K562 (cell line): ENCODE data around the gene YOD1. TPM values are rescaled to one million over a fixed set of nuclear protein-coding genes. Genes with fewer than 3 reads are reported as not detected.

Experiments
- ATAC-seq: fragments of 200-7000 bp; cut with Tn5 transposase; 3 replicates; pipeline ENCODE4 v1.9.1; 2020; ENCODE audit warnings: moderate library complexity
- BruUV-seq: library from RNA; stranded (reverse); fragments of 400-500 nt; replicated peaks from 2 replicates; lab custom pipeline; 2021; lab: Mats Ljungman, UMichigan
- CTCF ChIA-PET: fragments of 300-600 bp; formaldehyde crosslinking; extraction: SDS; loops from one replicate; lab custom pipeline; 2021; ENCODE audit warnings: low intra/inter-chr PET ratio; lab: Yijun Ruan, JAX
- POLR2A ChIA-PET: fragments of 300-600, 350-650 bp; sonication (Branson Sonifier 250); formaldehyde crosslinking; extraction: SDS; loops from one replicate; lab custom pipeline; 2021; ENCODE audit warnings: antibody characterized with exemption, inconsistent platforms; lab: Yijun Ruan, JAX
- DNase-seq, 4 experiments: peaks; one replicate each; pipeline versions ENCODE4 v3.0.0 to v3.0.0-alpha.2; 2011 to 2018; ENCODE audit warnings: low spot score in 3 of 4, mixed read lengths in 3 of 4; ENCODE audit errors: extremely low read depth in 1 of 4
- FAIRE-seq: peaks from 2 replicates; lab custom pipeline; 2011; peaks lifted over from hg19 to GRCh38; lab: Jason Lieb, UNC
- H2AFZ ChIP-seq: 2 replicates; pipeline ENCODE4 v1.6.0; 2011; ENCODE audit warnings: low read depth, low read length, control low read depth, inconsistent platforms
- H3K27ac ChIP-seq: fragments of 200-600 bp; 3 replicates; pipeline ENCODE4 v1.8.0; 2011; ENCODE audit warnings: low read depth, mild to moderate bottlenecking, control low read depth, inconsistent platforms, low read length, moderate library complexity, mixed read lengths; ENCODE audit errors: extremely low read depth
- H3K27me3 ChIP-seq, 2 experiments: fragments of 300-600 bp in 1 of 2; 2 replicates in 1 of 2; 3 replicates in 1 of 2; pipeline versions ENCODE4 v1.6.0 to v1.8.0; 2011; ENCODE audit warnings: inconsistent platforms in 2 of 2, low read length in 2 of 2, mild to moderate bottlenecking in 1 of 2, mixed read lengths in 1 of 2, moderate library complexity in 1 of 2; ENCODE audit not compliant: control insufficient read depth in 2 of 2, insufficient read depth in 2 of 2
- H3K36me3 ChIP-seq: fragments of 300-600 bp; 3 replicates; pipeline ENCODE4 v1.8.0; 2011; ENCODE audit warnings: mild to moderate bottlenecking, low read length, inconsistent platforms; ENCODE audit not compliant: control insufficient read depth, insufficient read depth
- H3K4me1 ChIP-seq, 2 experiments: fragments of 200-600 bp in 1 of 2; replicated peaks in 1 of 2; 2 replicates in 1 of 2; 3 replicates in 1 of 2; pipeline versions ENCODE4 v1.5.1 to v1.8.0; 2011; ENCODE audit warnings: inconsistent platforms in 2 of 2, low read length in 2 of 2, mild to moderate bottlenecking in 1 of 2, mixed read lengths in 1 of 2, moderate library complexity in 1 of 2; ENCODE audit not compliant: control insufficient read depth in 2 of 2, insufficient read depth in 2 of 2
- H3K4me2 ChIP-seq: 2 replicates; pipeline ENCODE4 v1.6.1; 2011; ENCODE audit warnings: low read length, control low read depth, inconsistent platforms, mixed read lengths; ENCODE audit not compliant: insufficient read depth
- H3K4me3 ChIP-seq: fragments of 200-600 bp; sonication (generic), shearing (Covaris generic); 2 replicates; pipeline ENCODE4 v1.5.1; 2016; ENCODE audit warnings: control low read depth, inconsistent platforms
- H3K79me2 ChIP-seq: fragments of 200-600 bp; 3 replicates; pipeline ENCODE4 v1.8.0; 2011; ENCODE audit warnings: low read length, inconsistent platforms; ENCODE audit not compliant: control insufficient read depth, insufficient read depth
- H3K9ac ChIP-seq, 2 experiments: 2 replicates each; pipeline versions ENCODE4 v1.6.0 to v1.6.1; 2011; ENCODE audit warnings: low read depth in 2 of 2, low read length in 2 of 2, control low read depth in 1 of 2, inconsistent platforms in 1 of 2, mild to moderate bottlenecking in 1 of 2, mixed read lengths in 1 of 2; ENCODE audit not compliant: insufficient read depth in 1 of 2
- H3K9me1 ChIP-seq: one replicate; pipeline ENCODE4 v1.6.0; 2011; ENCODE audit warnings: inconsistent platforms, mild to moderate bottlenecking, low read length, moderate library complexity; ENCODE audit not compliant: control insufficient read depth, insufficient read depth
- H3K9me3 ChIP-seq: replicated peaks from 2 replicates; pipeline ENCODE4 v1.5.1; 2011; ENCODE audit warnings: low read depth, low read length, inconsistent platforms; ENCODE audit not compliant: control insufficient read depth, insufficient read depth
- H4K20me1 ChIP-seq: replicated peaks from 2 replicates; pipeline ENCODE4 v1.6.1; 2011; ENCODE audit warnings: low read length, inconsistent platforms, mixed read lengths; ENCODE audit not compliant: control insufficient read depth, insufficient read depth
- CEBPB ChIP-seq: fragments of 450-650 bp; IDR thresholded peaks from 2 replicates; pipeline ENCODE4 v1.6.1; 2016; ENCODE audit warnings: missing genetic modification characterization, missing compliant biosample characterization
- CEBPG ChIP-seq, 3 experiments: fragments of 200-800 bp in 1 of 3; sonication (Bioruptor generic) in 1 of 3; sonication (generic) in 1 of 3; formaldehyde crosslinking in 1 of 3; IDR thresholded peaks in 2 of 3; conservative IDR thresholded peaks in 1 of 3; 2 replicates each; pipeline versions ENCODE4 v1.6.1 to v1.8.0; 2016 to 2022; ENCODE audit warnings: missing compliant biosample characterization in 2 of 3, missing genetic modification characterization in 2 of 3, mild to moderate bottlenecking in 1 of 3, missing genetic modification reagents in 1 of 3
- GABPA ChIP-seq: fragments of 200-800 bp; sonication (Bioruptor generic); conservative IDR thresholded peaks from 2 replicates; pipeline ENCODE4 v1.6.1; 2016; ENCODE audit warnings: low read depth, missing genetic modification characterization, missing compliant biosample characterization
- KDM1A ChIP-seq, 2 experiments: fragments of 450-650 bp; IDR thresholded peaks; 2 replicates each; pipeline ENCODE4 v1.6.1; 2016; ENCODE audit warnings: mild to moderate bottlenecking in 2 of 2
- NR2C1 ChIP-seq, 2 experiments: fragments of 450-650 bp; IDR thresholded peaks; 2 replicates each; pipeline ENCODE4 v1.6.1; 2017; ENCODE audit warnings: mild to moderate bottlenecking in 2 of 2, antibody characterized with exemption in 1 of 2, inconsistent platforms in 1 of 2, missing compliant biosample characterization in 1 of 2, missing genetic modification characterization in 1 of 2
- NR2C2 ChIP-seq, 2 experiments: fragments of 200-800 bp in 1 of 2; sonication (Bioruptor generic) in 1 of 2; sonication (generic) in 1 of 2; formaldehyde crosslinking in 1 of 2; IDR thresholded peaks; 2 replicates each; pipeline versions ENCODE4 v1.6.1 to v1.8.0; 2016 to 2022; ENCODE audit warnings: mild to moderate bottlenecking in 1 of 2, missing compliant biosample characterization in 1 of 2, missing genetic modification characterization in 1 of 2, missing genetic modification reagents in 1 of 2
- NR4A1 ChIP-seq, 2 experiments: fragments of 250-450 bp in 1 of 2; fragments of 450-650 bp in 1 of 2; sonication (Bioruptor Pico) in 1 of 2; IDR thresholded peaks; 2 replicates each; pipeline versions ENCODE4 v1.4.0 to v1.6.1; 2016 to 2020; ENCODE audit warnings: mild to moderate bottlenecking in 2 of 2, missing compliant biosample characterization in 1 of 2, missing genetic modification characterization in 1 of 2, moderate library complexity in 1 of 2
- PHB2 ChIP-seq: fragments of 450-650 bp; IDR thresholded peaks from 2 replicates; pipeline ENCODE4 v1.6.1; 2017; ENCODE audit warnings: low read depth
- PRPF4 ChIP-seq: fragments of 200-400 bp; formaldehyde crosslinking; IDR thresholded peaks from one replicate; pipeline ENCODE4 v1.6.1; 2017; ENCODE audit warnings: low read length, low read depth, mild to moderate bottlenecking; ENCODE audit not compliant: insufficient read depth, poor library complexity, severe bottlenecking
- ZNF239 ChIP-seq: fragments of 250-450 bp; sonication (Bioruptor Pico); IDR thresholded peaks from 2 replicates; pipeline ENCODE4 v1.4.0; 2020; ENCODE audit warnings: mild to moderate bottlenecking
- ZNF274 ChIP-seq: IDR thresholded peaks from 2 replicates; pipeline ENCODE4 v1.6.1; 2011; ENCODE audit warnings: low read depth, mild to moderate bottlenecking, low read length, moderate library complexity, borderline replicate concordance
- ZNF740 ChIP-seq, 3 experiments: fragments of 200-800 bp in 1 of 3; sonication (Bioruptor generic) in 1 of 3; sonication (generic) in 1 of 3; formaldehyde crosslinking in 1 of 3; IDR thresholded peaks; 2 replicates each; pipeline versions ENCODE4 v1.6.1 to v1.8.0; 2016 to 2022; ENCODE audit warnings: mild to moderate bottlenecking in 2 of 3, missing compliant biosample characterization in 2 of 3, missing genetic modification characterization in 2 of 3, missing genetic modification reagents in 1 of 3
- WGBS: fragments of 100-300 bp; shearing (Covaris generic); methylation state at CpG from one replicate; pipeline ENCODE4 v1.1.6; 2016; ENCODE audit warnings: low coverage, mixed read lengths; ENCODE audit not compliant: insufficient coverage; ENCODE audit errors: missing lambda C conversion rate; 5-methylcytosine and 5-hydroxymethylcytosine counted together
- in situ Hi-C: fragments of 300-500 bp; cut with MboI; formaldehyde crosslinking; loops from 4 replicates; pipeline ENCODE4 v1.15.0; 2018; ENCODE audit warnings: inconsistent platforms, mixed read lengths
- intact Hi-C: fragments of 100-400 bp; cut with micrococcal nuclease; formaldehyde crosslinking; loops from 2 replicates; pipeline ENCODE4 v1.14.2; 2022
- polyA plus RNA-seq, 8 experiments: library from polyadenylated mRNA; depleted of rRNA in 4 of 8; stranded (reverse) in 5 of 8; unstranded in 3 of 8; fragments of >200 nt; fragmentation: Nextera tagmentation in 2 of 8; fragmentation: Illumina TruSeq in 1 of 8; extraction: Ambion mirVana in 2 of 8; extraction: Trizol in 1 of 8; gene quantifications; 2 replicates each; pipeline versions ENCODE4 v1.2.1 to v1.2.3, GENCODE V29; 2011 to 2014; ENCODE audit warnings: inconsistent platforms in 1 of 8, missing spikeins in 1 of 8
- total RNA-seq, 7 experiments: library from RNA; depleted of rRNA in 6 of 7; stranded (reverse); fragments of >200 nt in 6 of 7; fragmentation: Illumina TruSeq in 2 of 7; extraction: Trizol in 2 of 7; gene quantifications; 2 replicates each; pipeline versions ENCODE4 v1.2.1 to v1.2.3, GENCODE V29; 2011 to 2021; ENCODE audit warnings: low replicate concordance in 1 of 7

YOD1 gene
- total and polyA plus RNA-seq, 9 of the 15 experiments (the other 6 are each of a cell fraction or from before 2014, with no cell fraction given) = 18.2 to 78.1 (median 46.9) TPM

- H3K9me1 ChIP-seq = no peaks in the 10 kb centered on the region
- intact Hi-C loops (no loop called here), in situ Hi-C loops (no loop called here)
- WGBS = 24% methylated on average over 5 of the region's 5 CpGs
- peak overlapping the region; percentile 35; the same call in 2 of the 3 replicates for H3K27ac ChIP-seq
- POLR2A ChIA-PET = interaction anchor here (0.5 to 9.0 kb wide), 6 partner anchors 8 to 803 kb away, joined by 3 to 104 read pairs (median 17); partner anchors contain the start of gene YOD1
- CTCF ChIA-PET = no interaction called here
- no peak for ATAC-seq
- peak overlapping the region; percentile 59 for H3K4me2 ChIP-seq
- peaks cover 13 to 92% of the 10 kb centered on the region in 2 experiments for H3K4me1 ChIP-seq
- BruUV-seq = no TSS peak
- H3K27me3 ChIP-seq = no peaks in the 10 kb centered on the region
- FAIRE-seq = no peak
- no peak overlapping the region for H3K4me3 ChIP-seq
- no peak for DNase-seq
- no peaks in the 10 kb centered on the region for H3K36me3 ChIP-seq
- peaks cover 6% of the 10 kb centered on the region; the same call in 2 of the 3 replicates for H3K79me2 ChIP-seq
- TF ChIP-seq NR2C2 (CRISPR knock-in tag; IDR thresholded peaks at IDR 0.05) (no peak), NR2C2 (tag; IDR thresholded peaks at IDR 0.05) (peak; percentile 63; the same call in 1 of the 2 replicates), NR2C1 (IDR thresholded peaks at IDR 0.05) (peak; percentile 54; the same call in 1 of the 2 replicates), NR2C1 (tag; IDR thresholded peaks at IDR 0.05) (peak; percentile 78), PRPF4 (no peak), KDM1A (IDR thresholded peaks at IDR 0.05) (peak in 1 of 2 experiments; percentile 31; a peak in 1 of 4 replicates), CEBPB (tag) (peak; percentile 66), ZNF274 (no peak), NR4A1 (CRISPR knock-in tag; IDR thresholded peaks at IDR 0.05) (no peak), NR4A1 (tag; IDR thresholded peaks at IDR 0.05) (peak; percentile 50; the same call in 1 of the 2 replicates), CEBPG (CRISPR knock-in tag; IDR thresholded peaks at IDR 0.05) (no peak), CEBPG (tag; conservative IDR thresholded peaks at IDR 0.05 in 1 of 2, IDR thresholded peaks at IDR 0.05 in 1 of 2) (peak; percentile 7 to 66; a peak in 2 of 4 replicates), GABPA (0 out of 2 replicates have a peak, but pooled peaks have one; percentile 2), ZNF239 (CRISPR knock-in tag) (no peak), ZNF740 (CRISPR knock-in tag; IDR thresholded peaks at IDR 0.05) (no peak), ZNF740 (tag; IDR thresholded peaks at IDR 0.05) (0 out of 4 replicates have a peak, but pooled peaks of 1 of the 2 experiments have one; percentile 30), PHB2 (no peak)
- no peaks in the 10 kb centered on the region for H3K9me3 ChIP-seq
- peak overlapping the region; percentile 61 for H2AFZ ChIP-seq
- no peaks in the 10 kb centered on the region for H4K20me1 ChIP-seq
- peak overlapping the region in 1 of 2 experiments; percentile 25; a peak in 1 of 4 replicates for H3K9ac ChIP-seq
Measured at GRCh38 chr1:207030522-207031009, 20.4 kb downstream of the YOD1 start.
